GM19395 (cell line): ENCODE measurements around the gene COL4A2.

Experiments used
- ATAC-seq: cut with Tn5 transposase; IDR thresholded peaks from one replicate; pipeline ENCODE4 v1.9.1; 2021; ENCODE audit warnings: mild to moderate bottlenecking, moderate library complexity; ENCODE audit not compliant: unreplicated experiment

The COL4A2 gene

DNA sequence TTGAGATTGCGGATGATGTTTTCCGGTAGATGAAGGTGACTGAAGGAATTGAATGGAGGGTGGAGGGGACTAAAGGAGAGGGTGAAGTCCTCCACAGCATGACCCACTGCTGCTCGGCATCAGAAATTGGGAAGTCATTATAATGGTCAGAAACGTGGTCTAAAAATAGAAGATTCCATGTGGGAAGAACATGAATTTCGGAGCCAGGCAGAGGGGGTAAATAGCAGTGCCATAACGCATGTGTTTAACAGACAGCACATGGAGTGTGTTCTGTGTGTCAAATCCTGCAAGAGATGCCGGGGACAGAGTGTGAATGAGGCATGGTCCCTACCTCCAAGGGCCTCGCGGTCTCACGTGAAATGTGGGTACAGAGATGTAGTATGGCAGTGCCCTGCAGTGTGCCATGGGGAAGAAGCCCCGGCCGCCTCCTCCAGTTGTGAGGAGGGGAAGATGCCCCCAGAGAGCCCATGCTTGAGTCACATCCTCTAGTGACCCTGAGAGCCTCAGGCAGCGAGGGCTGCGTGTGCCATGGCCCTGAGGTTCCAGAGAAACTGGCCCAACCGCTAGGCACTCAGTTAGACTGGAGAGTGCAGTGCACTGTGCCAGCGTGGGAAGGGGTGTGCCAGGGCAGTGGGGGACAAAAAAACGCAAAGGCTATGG lies 106.1 kb downstream of the COL4A2 start:
- no peak for ATAC-seq

DNA sequence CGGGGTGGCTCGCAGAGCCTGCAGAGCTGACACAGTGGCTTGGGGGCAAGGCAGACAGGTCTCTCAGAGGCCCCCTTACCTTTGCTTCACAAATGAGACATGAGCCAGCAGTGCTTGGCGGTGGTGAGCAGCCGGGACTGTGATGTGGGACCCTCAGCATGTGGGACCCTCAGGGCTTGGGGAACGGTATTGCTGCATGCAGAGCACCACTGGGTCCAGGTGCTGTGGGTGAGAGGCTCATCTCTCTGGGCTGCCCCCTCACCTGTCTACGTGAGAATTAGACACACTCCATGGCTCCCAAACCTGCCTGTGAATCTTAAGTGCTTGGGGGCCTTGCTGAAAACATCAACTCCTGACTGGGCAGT lies 106.6 kb downstream of the COL4A2 start:
- no peak for ATAC-seq

DNA sequence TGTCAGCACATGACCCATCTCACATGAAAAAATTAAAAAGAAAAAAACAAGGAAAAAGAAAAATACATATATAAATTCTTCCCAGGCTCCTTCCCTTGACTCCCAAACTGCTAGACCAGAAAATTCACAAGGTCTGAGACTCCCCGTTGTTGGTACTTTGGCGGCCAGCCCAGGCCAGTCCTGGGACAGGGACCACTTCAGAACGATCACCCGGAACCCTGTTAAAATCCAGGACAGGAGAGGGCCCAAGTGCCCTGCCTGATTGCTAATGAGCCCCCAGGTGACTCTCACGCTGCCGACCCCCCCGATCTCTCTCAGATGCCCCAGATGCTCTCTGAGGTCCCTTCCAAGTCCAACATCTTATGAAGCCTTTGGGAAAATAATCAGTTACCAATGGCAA lies 107.2 kb downstream of the COL4A2 start:
- no peak for ATAC-seq

DNA sequence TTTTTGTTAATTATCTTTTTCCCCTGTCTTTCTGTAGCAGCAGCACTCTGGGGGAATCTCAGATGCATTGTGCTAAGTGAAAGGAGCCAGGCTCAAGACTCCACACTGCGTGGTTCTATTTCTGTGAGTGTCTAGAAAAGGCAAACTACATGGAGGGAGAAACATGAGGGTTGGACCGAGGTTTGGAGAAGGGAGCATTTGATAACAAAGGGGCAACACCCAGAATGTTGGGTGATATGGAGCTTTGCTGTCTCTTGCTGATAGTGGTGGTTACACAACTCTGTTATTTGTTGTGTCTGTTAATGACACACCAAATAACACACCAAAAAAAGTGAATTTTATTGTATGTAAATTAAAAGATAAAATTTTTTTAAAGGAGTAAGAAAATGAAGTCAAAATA lies 107.8 kb downstream of the COL4A2 start:
- no peak for ATAC-seq

DNA sequence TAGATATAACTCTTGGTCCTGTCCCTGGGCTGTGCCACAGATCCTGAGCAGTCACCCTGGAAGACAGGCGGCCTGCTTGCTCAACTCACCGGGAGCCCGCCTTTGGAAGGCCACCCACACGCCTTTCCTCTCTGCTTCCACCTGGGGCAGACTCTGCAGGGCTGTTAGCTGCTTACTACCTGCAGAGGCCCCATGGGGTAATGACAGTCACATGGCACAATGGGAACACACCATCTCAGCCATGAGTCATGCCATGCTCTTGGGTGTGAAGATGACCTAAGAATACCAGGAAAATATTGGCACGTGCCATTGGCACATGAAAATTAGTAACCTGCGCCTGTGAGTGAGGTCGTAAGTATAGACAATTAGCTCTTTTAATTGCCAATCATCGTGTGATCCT lies 108.6 kb downstream of the COL4A2 start:
- no peak for ATAC-seq

DNA sequence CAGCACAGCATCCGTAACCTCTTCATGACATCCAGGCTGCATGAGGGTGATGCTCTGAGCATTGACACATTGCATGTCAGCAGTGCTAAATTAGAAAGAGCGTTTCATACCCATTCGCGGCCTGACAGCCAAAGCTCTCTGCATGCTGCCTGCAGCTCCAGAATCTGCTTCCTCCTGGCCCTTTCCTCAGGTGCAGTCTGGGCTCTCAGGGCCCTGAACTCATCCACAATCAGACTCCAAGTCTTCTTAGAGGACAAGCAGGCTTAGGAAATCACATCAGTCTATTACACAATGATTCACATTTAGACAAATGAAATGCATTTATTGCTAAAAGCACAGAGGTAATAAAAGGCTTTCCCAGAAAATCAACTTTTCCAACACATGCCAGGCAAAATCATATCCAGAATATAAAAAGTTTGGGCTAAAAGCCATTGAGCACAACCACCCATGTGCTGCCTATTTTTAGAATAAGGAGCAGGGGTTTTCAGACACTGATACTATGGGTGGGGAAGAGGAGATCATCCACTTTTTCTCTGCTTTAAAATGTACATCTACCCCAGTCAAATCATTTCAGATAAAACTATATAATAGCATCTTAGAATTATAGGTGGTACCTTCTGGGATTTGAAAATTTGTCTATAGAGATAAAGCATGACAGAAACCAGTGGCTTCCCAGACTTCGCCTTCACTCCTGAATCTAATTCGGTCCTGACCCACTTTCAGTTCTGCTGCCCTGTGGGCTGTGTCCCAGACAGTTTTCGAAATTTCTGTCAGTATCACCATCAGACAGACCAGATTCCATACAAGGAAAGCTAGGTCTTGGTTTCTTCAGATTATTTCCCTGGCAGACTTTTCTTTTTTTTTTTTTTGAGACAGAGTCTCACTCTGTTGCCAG lies 109.3 kb downstream of the COL4A2 start:
- no peak for ATAC-seq

DNA sequence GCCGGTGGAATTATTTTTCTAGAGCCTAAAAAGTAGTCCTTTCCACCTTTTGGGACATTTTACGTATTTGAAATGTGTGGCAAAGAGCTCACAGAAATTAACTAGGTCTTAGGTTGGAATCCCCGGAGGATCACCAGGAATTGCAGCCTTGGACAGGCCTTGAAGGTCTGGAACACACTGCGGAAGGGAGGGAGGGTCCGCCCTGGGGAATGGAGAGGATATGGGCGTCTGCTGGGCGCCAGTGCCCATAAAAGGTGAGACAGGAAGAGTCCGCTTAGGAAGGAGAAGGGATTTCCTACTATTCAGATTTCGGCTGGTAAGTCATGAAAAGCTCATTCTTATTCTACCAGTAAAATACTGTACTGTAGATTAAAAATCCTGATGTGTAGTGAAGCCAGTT lies 111.9 kb downstream of the COL4A2 start:
- no peak for ATAC-seq

DNA sequence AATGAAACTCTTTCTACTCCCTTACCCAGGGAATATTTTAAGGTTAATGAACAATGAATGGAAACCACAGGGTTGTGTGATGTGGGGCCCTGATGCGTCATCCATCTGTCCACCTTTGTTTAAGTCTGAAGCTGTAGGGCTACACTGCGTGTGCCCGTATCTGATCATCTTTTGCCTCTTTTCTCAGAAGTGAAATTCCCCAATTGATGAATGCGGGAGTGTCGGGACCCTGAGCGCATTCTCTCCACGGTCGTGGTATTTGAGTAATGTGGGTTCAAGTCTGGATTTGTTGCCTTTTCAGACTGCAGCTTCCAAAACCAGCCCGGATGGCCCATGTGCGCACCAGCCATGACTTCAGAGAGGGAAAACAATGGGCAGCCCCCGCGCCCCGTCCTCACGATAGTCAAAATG lies 112.3 kb downstream of the COL4A2 start:
- ATAC-seq: no peak

DNA sequence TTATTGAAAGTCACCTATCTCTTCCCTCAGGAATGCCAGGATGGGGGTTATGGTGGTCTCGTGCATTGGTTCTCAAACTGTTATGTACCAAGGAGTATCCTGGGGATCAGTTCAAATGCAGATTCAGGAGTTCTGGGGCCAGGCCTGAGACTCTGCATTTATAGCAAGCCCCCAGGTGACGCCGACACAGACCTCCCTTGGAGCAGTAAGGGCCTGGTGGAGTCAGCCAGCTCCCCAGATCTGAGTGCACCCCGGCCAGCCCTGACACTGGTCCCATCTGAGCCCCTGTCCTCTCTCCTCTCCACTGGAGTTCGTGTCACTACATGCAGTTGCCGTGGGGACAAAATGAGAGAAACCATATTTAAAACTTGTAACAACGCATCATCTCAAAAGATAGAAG lies 112.9 kb downstream of the COL4A2 start:
- ATAC-seq: no peak

DNA sequence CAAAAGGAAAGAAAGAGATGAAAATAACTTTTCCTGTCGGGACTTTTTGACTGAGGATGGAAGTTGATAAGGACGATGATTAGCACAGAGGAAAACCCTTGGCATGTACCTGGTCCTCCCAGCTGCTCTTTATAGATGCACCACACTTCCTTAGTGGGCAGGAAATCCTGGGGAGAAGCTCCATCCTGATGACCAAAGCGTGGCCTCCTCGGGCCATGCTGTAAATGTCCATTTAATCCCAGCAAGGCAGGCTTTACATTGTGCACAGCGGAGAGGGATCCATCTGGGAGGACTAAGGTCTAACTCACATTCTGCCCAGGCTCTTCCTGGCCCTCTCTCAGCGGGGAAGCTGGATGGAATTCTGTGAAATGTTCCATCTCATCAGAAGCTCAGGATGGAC lies 113.5 kb downstream of the COL4A2 start:
- ATAC-seq: no peak

DNA sequence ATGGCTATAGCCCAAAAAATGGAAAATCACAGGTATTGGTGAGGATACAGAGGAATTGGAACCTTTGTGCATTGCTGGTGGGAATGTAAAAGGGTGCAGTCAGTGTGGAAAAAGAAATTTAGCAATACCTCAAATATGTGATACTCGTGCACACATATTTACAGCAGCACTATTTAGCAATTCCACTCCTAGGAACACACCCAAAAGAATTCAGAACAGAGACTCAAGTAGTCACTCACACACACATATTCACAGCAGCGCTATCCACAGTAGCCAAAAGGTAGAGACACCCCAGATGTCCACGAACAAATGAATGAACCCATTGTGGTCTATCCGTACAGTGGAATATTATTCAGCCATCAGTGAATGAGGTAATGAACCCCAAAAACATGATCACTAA lies 114.0 kb downstream of the COL4A2 start:
- no peak for ATAC-seq

DNA sequence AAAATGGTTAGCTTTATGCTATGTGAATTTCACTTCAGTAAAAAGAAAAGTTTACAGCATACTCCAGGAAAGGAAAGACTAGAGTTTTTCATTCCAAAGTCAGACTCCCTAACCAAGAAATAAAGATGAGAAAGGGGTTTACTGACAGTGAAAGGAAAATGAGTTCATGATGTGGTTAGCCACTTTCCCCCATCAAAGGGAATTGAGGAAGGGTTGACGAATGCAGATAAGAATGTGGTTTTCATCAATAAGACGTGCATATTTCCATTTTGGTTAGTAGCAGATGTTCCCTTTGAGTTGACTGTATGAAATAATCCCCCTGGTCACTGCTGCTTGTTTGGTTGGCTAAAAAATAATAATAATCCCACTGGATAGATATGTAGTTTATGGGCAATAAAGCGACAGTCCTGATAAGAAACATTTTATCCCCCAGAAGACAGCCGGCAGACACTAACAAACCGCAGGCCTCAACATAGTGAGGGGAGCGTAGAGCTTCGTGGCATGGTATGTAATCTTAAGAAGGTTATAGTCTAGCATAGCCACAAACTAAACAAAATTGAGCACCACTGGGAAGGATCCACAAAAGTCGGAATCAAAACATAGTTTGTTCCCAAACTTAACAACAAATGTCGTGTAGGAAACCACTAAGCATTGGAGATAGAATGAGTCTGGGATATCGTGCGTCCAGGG lies 114.8 kb downstream of the COL4A2 start:
- no peak for ATAC-seq

DNA sequence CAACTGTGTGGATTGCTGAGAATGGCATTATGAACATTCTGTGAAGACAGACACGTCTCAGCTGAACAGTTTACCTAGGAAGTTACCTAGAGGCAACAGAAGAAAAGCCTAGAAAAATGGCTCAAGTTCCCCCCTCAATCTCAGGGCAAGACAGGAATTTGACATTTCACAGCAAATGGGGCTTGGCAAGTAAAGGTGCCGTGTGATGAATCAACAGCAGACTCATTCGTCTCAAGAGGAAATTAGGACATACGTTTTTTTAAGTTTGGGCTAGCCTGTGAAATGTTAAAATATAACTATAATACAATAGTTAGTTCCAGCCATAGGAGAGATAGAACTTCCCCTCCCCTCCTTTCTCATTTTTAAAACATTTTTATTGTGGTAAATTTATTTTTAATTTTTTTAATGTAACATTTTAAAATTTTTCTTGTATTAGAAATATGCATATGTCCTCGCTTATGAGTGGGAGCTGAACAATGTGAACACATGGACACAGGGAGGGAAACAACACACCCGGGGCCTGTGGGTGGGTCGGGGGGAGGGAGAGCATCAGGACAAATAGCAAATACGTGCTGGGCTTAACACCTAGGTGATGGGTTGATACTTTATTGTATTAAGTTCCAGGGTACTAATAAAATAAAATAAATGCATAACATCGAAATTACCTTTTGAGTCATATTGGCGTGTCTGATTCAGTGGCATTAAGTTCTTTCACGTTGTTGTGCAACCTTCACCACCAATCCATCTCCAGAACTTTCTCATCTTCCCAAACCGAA lies 116.0 kb downstream of the COL4A2 start:
- ATAC-seq: no peak

DNA sequence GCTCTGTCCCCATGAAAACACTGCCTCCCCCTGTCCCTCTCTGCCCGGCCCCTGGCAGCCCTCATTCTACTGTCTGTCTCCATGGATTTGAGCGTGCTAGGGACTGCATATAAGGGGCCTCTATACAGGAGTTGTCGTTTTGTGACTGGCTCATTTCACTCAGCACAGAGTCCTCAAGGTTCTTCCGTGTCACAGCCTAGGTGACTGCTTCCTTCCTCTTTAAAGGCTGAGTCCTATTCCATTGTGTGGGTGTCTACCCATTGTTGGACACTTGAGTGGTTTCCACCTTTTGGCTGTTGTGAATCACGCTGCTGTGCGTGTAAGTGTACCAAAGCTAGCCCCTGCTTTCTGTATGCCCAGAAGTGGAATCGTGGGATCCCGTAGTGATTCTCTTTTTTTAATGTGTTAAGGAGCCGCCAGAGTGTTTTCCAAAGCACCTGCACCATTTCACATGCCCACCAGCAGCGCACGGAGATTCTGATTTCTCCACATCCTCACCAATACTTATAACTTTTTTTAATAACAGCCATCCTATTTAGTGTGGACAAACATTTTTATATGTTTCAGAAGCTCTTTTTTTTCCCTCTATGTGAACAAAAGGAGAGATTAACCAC lies 116.7 kb downstream of the COL4A2 start:
- ATAC-seq: no peak

DNA sequence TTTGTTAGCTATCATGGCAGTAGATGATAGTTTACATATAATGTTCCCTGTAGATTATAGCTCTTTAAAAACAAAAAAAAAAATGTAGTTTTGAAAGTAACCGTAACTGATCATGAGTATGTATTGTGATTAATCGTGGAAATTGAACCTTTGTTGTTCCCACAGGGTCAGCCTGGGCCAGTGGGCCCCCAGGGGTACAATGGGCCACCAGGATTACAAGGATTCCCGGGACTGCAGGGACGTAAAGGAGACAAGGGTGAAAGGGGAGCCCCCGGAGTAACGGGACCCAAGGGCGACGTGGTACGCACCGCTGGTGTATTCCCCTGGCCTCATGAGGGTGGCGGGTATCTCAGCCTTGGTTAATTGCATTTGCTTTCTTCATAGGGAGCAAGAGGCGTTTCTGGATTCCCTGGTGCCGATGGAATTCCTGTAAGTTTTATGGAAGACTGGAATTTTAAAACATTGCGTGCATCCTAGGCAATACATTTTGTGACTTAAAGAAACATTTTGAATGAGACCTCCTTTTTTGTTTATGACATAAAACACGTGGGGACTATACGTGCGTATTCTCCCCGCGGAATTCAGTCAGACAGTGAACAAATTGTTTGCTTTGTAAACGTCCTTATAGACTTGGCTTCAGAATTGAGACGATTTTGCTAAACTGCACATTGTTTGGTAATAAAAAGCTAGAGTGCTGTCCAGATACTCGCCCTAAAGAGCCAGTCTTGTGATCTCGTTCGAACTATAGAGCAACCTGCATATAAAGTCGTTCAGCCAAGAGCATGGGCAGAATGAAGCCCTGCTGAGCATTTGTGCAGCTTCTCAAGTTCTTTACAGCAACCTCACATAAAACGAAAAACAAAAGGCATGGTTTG lies 117.7 kb downstream of the COL4A2 start:
- ATAC-seq: no peak

DNA sequence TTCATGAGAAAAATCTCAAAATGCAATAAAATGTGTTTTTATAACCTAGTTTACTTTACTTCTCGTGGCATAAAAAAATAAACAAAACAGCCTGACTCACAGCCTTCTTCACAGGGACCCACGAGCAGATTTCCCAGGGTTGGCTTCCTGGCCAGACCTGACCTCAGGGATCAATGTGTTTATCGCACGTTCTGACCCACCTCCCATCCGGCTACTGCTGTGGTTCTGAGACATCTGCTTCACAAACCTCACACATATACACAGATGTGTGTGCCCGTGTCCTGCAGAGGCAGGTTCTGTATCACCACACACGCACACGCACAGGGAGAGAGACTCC lies 118.3 kb downstream of the COL4A2 start:
- ATAC-seq: no peak

DNA sequence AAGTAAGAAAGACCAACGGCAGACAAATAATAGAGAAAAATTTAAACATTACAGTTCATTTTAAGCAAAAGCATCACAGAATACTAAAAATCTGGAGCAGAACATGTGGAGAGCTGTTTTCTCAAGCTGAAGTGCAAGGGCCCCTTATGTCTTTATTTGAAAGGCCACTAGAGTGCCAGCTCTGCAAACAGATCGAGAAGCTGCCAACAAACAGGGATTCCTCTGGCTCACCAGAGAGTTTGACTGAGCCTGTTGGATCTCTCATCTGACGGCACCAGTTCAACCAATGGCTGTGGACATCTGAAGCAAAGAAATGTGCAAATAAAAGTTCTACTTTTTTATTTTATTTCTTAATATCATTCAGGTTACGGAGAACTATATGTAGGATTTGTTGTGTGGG lies 119.7 kb downstream of the COL4A2 start:
- no peak for ATAC-seq

DNA sequence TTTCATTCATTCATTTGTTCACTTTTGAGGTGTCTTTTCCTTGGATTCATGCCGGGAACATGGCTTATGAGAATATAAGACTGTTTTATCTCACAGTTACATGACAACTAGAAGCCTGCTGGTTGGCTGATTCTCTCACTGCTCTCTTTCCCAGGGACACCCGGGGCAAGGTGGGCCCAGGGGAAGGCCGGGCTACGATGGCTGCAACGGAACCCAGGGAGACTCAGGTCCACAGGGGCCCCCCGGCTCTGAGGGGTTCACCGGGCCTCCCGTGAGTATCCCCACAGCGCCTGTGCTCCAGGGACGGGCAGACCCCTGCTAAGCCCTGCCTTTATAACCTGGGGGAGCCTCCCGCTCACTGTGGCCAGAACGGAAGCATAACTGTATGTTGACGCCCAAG lies 121.2 kb downstream of the COL4A2 start:
- no peak for ATAC-seq

DNA sequence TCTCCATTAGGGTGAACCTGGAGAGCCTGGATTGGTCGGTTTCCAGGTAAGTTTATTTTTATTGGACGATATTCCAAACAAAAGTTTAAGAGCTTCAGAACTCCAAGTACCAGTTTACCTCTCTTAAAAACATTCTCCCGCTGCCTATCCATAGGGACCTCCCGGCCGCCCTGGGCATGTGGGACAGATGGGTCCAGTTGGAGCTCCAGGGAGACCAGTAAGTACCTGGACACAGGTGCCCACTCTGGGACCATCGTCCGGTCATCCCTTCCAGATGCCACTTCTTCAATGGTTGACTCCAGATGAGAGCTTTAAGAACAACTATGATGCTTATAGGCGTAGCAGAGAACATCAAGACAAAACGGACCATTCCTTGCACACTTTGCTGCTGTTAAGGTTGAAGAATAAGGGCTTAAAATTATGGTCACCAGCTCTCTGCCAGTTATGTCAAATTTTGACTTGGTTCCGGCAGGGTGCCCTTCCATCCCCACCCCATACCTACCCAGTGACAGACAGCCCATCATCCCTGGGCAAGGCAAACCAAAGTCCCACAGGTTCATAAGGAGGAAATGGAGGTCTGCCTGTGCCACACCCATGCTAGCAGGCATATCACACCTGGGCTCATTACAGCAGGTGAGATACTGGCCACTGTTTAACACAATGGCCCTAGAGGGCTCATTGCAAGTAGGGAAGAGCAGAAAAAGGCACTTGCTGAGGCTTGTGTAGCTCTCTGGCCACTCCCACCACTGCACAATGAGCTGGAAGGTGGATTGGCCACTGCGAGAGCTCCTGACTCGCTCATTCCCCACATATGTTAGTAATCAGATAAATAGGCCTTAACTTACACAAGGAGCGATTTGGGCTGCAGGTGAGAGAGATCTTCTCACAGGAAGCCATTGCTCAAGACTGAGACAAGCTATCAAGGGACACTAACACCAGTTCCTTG lies 123.6 kb downstream of the COL4A2 start:
- ATAC-seq: no peak
